ENCODE results near the gene FAM170A. TPM values are rescaled to one million over a fixed set of nuclear protein-coding genes. Genes with fewer than 3 reads are reported as not detected.

Gene FAM170A
- total RNA-seq, 1 experiment from 2014 or later: 0.39 TPM

DNA sequence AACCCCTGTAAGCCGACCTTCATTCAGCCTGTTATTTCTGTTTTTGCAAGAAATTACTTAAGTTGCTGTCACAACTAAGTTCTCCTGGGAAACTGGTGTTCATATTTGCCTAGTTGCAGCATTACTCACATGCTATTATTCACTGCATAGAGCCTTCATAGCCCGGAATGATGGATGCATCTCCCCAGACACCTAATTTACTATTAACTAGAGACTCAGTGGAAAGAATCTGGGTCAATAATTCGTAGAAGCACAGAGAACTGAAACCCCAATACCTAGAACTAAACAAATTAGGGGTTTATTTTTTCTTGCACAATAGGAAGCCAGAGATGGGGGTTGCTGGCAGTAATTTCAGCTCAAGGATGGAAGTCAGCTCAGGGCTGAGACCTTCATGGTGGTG is 45.7 kb upstream of the FAM170A start:
- RAD21 ChIA-PET (ENCODE audit: low non-redundant PET in 1 of 2, low total read pairs in 2 of 2, uncharacterized antibody in 2 of 2, unreplicated experiment in 2 of 2): no interaction called here
- H3K36me3 ChIP-seq (ENCODE audit: control insufficient read depth in 1 of 2, insufficient read depth in 2 of 2, low read length in 2 of 2): no peaks in the 10 kb centered on the region
- ATAC-seq (no peak), DNase-seq (ENCODE audit: low read depth, low spot score) (no peak)
- CTCF ChIA-PET: no interaction called here
- H3K4me1 ChIP-seq (ENCODE audit: control insufficient read depth in 1 of 2, insufficient read depth in 2 of 2, low read length in 2 of 2): no peaks in the 10 kb centered on the region
- H2AFZ ChIP-seq (ENCODE audit: low read depth, low read length, poor library complexity, severe bottlenecking): no peak overlapping the region
- no peak overlapping the region for H3K4me3 ChIP-seq (replicated peaks in 1 of 2; ENCODE audit: low read depth in 1 of 2, low read length in 2 of 2)
- H3K27me3 ChIP-seq (ENCODE audit: insufficient read depth, low read length): no peaks in the 10 kb centered on the region
- no peak overlapping the region for H3K27ac ChIP-seq (ENCODE audit: low read depth, low read length)
- H3K9me3 ChIP-seq (ENCODE audit: control insufficient read depth in 1 of 2, insufficient read depth in 1 of 2, low read depth in 1 of 2, low read length in 2 of 2): no peaks in the 10 kb centered on the region
- no peak overlapping the region for H3K9ac ChIP-seq (ENCODE audit: low read length)
- no peak overlapping the region for H3K4me2 ChIP-seq (ENCODE audit: low read length)
- intact Hi-C loops (cut with micrococcal nuclease): no loop called here
- H3K9me2 ChIP-seq (ENCODE audit: insufficient read depth): no peaks in the 10 kb centered on the region
- no peaks in the 10 kb centered on the region for H4K20me1 ChIP-seq (ENCODE audit: insufficient read depth)
- BruUV-seq (replicated peaks): no TSS peak
- no peaks in the 10 kb centered on the region for H3K79me2 ChIP-seq (ENCODE audit: insufficient read depth, low read length)
- TF ChIP-seq JUND (IDR thresholded peaks at IDR 0.05) (no peak), SP1 (IDR thresholded peaks at IDR 0.05; ENCODE audit: low read depth) (no peak), YY1 (IDR thresholded peaks at IDR 0.05; ENCODE audit: extremely low read depth, insufficient replicate concordance, low read depth, low read length) (no peak), EGR1 (IDR thresholded peaks at IDR 0.05; ENCODE audit: low read depth) (no peak), POLR2AphosphoS5 (IDR thresholded peaks at IDR 0.05; ENCODE audit: low read depth, low read length) (no peak), POLR2A (IDR thresholded peaks at IDR 0.05; ENCODE audit: borderline replicate concordance, extremely low read depth, insufficient read depth, insufficient read length) (no peak)
- TF ChIP-seq, protein P1, sequence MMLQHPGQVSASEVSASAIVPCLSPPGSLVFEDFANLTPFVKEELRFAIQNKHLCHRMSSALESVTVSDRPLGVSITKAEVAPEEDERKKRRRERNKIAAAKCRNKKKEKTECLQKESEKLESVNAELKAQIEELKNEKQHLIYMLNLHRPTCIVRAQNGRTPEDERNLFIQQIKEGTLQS (IDR thresholded peaks at IDR 0.05): no peak
- POLR2A ChIA-PET: no interaction called here

DNA sequence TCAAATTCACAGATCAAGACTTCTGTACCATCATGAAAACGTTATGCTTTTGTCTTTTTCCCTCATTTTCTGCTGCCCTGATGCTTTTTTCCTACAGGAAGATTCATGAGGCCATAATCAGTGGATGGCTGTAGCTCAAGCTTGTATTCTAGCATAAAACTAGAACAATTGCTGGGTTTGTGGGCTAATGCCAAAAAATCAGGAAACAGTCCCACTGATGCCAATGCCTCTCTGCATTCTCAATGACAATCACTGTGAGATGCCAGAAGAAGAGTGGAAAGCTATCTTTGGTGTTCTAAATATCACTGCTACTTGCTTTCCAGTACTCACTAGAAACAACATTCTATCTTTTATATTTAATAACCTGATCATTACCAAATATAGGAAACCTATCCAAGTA is 33.3 kb upstream of the FAM170A start:
- CTCF ChIA-PET: no interaction called here

More for the DNA sequence above, 33.3 kb upstream of the FAM170A start:
- no TSS peak for BruUV-seq (replicated peaks)
- Histone ChIP-seq H3K4me1 (ENCODE audit: control insufficient read depth in 1 of 2, insufficient read depth in 2 of 2, low read length in 2 of 2) (no peaks in the 10 kb centered on the region), H3K36me3 (ENCODE audit: control insufficient read depth in 1 of 2, insufficient read depth in 2 of 2, low read length in 2 of 2) (no peaks in the 10 kb centered on the region), H3K27ac (ENCODE audit: low read depth, low read length) (no peak overlapping the region), H3K27me3 (ENCODE audit: insufficient read depth, low read length) (no peaks in the 10 kb centered on the region), H3K9me2 (ENCODE audit: insufficient read depth) (no peaks in the 10 kb centered on the region), H3K79me2 (ENCODE audit: insufficient read depth, low read length) (no peaks in the 10 kb centered on the region), H3K9me3 (ENCODE audit: control insufficient read depth in 1 of 2, insufficient read depth in 1 of 2, low read depth in 1 of 2, low read length in 2 of 2) (no peaks in the 10 kb centered on the region), H4K20me1 (ENCODE audit: insufficient read depth) (no peaks in the 10 kb centered on the region), H3K9ac (ENCODE audit: low read length) (no peak overlapping the region), H3K4me3 (replicated peaks in 1 of 2; ENCODE audit: low read depth in 1 of 2, low read length in 2 of 2) (no peak overlapping the region), H2AFZ (ENCODE audit: low read depth, low read length, poor library complexity, severe bottlenecking) (no peak overlapping the region), H3K4me2 (ENCODE audit: low read length) (no peak overlapping the region)
- ChIA-PET POLR2A (no interaction called here), RAD21 (ENCODE audit: low non-redundant PET in 1 of 2, low total read pairs in 2 of 2, uncharacterized antibody in 2 of 2, unreplicated experiment in 2 of 2) (no interaction called here)
- intact Hi-C loops (cut with micrococcal nuclease): no loop called here
- no peak for DNase-seq (ENCODE audit: low read depth, low spot score)
- no peak for ATAC-seq
- no peak for TF ChIP-seq JUND (IDR thresholded peaks at IDR 0.05)
- no peak for TF ChIP-seq FOSL1 (IDR thresholded peaks at IDR 0.05; ENCODE audit: low read depth)
- TF ChIP-seq ZFX (IDR thresholded peaks at IDR 0.05): no peak
- TF ChIP-seq SP1 (IDR thresholded peaks at IDR 0.05; ENCODE audit: low read depth): no peak
- TF ChIP-seq, protein P2, sequence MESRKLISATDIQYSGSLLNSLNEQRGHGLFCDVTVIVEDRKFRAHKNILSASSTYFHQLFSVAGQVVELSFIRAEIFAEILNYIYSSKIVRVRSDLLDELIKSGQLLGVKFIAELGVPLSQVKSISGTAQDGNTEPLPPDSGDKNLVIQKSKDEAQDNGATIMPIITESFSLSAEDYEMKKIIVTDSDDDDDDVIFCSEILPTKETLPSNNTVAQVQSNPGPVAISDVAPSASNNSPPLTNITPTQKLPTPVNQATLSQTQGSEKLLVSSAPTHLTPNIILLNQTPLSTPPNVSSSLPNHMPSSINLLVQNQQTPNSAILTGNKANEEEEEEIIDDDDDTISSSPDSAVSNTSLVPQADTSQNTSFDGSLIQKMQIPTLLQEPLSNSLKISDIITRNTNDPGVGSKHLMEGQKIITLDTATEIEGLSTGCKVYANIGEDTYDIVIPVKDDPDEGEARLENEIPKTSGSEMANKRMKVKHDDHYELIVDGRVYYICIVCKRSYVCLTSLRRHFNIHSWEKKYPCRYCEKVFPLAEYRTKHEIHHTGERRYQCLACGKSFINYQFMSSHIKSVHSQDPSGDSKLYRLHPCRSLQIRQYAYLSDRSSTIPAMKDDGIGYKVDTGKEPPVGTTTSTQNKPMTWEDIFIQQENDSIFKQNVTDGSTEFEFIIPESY (IDR thresholded peaks at IDR 0.05; ENCODE audit: extremely low read depth, insufficient replicate concordance, low read length): no peak
- no peak for TF ChIP-seq SRF (IDR thresholded peaks at IDR 0.05; ENCODE audit: low read depth)
- no peak for TF ChIP-seq EZH2phosphoT487 (IDR thresholded peaks at IDR 0.05; ENCODE audit: borderline replicate concordance)
- TF ChIP-seq CEBPB (IDR thresholded peaks at IDR 0.05; ENCODE audit: low read depth): no peak
- TF ChIP-seq POLR2AphosphoS5 (IDR thresholded peaks at IDR 0.05; ENCODE audit: low read depth, low read length): no peak
